Peyer's patch (tissue), 4 donors: Measurements from ENCODE around the gene CTSO.

Experiments
- CTCF ChIP-seq, 6 experiments: fragments of 450-650 bp in 4 of 6; fragments of 200-600 bp in 2 of 6; sonication (generic) in 1 of 6; IDR thresholded peaks; one replicate each; pipeline ENCODE4 v1.5.1; 2017 to 2019; ENCODE audit warnings: antibody characterized with exemption in 6 of 6, mild to moderate bottlenecking in 3 of 6, moderate library complexity in 1 of 6
- POLR2A ChIP-seq, 2 donors: fragments of 450-650 bp; IDR thresholded peaks; one replicate each; pipeline ENCODE4 v1.5.1; 2017; ENCODE audit warnings: antibody characterized with exemption in 2 of 2, mild to moderate bottlenecking in 2 of 2, moderate library complexity in 2 of 2

- TF ChIP-seq CTCF (IDR thresholded peaks at IDR 0.05) (no peak), POLR2A (IDR thresholded peaks at IDR 0.05) (no peak)
These were observed 9.1 kb upstream of the CTSO start for GRCh38 chr4:155962767-155963166.
